ENCODE measurements around the gene BEX3.

DNA sequence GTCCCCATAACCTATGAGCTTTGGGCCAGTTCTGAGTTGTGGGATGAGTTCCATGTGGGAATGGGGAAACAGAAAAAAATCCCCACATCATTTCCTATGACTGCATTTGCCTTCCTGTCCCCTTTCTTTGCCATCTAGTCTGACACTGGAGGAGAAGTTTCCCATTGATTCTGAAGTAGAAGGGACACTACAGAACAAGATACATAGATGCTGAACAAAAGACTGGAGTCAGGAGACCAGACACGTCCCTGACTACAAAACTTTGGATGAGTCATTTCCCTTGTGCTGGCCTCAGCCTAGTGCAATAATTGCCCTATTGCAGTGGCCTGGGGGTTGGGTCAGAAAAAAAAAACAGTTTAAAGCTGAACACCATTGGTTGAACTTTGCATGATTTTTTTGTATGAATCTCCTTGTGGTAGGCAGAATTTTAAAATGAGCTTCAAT lies 22.1 kb downstream of the BEX3 start:
- TF ChIP-seq FOXP1 (CRISPR knock-in tag; IDR thresholded peaks at IDR 0.05; ENCODE audit: borderline replicate concordance) = no peak
- no peak for TF ChIP-seq ESRRA (CRISPR knock-in tag; IDR thresholded peaks at IDR 0.05; ENCODE audit: borderline replicate concordance)
- TF ChIP-seq, protein P1, sequence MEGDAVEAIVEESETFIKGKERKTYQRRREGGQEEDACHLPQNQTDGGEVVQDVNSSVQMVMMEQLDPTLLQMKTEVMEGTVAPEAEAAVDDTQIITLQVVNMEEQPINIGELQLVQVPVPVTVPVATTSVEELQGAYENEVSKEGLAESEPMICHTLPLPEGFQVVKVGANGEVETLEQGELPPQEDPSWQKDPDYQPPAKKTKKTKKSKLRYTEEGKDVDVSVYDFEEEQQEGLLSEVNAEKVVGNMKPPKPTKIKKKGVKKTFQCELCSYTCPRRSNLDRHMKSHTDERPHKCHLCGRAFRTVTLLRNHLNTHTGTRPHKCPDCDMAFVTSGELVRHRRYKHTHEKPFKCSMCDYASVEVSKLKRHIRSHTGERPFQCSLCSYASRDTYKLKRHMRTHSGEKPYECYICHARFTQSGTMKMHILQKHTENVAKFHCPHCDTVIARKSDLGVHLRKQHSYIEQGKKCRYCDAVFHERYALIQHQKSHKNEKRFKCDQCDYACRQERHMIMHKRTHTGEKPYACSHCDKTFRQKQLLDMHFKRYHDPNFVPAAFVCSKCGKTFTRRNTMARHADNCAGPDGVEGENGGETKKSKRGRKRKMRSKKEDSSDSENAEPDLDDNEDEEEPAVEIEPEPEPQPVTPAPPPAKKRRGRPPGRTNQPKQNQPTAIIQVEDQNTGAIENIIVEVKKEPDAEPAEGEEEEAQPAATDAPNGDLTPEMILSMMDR (IDR thresholded peaks at IDR 0.05) = no peak
- TF ChIP-seq NR2C2 (CRISPR knock-in tag; IDR thresholded peaks at IDR 0.05) = no peak
- TF ChIP-seq NFYB (CRISPR knock-in tag; conservative IDR thresholded peaks at IDR 0.05; ENCODE audit: low read depth) = no peak

All from WTC11 (cell line).